Left ventricle myocardium inferior (tissue), 1 donor: Measurements from ENCODE around the gene MED14. TPM values are rescaled to one million over a fixed set of nuclear protein-coding genes. Genes with fewer than 3 reads are reported as not detected.
A peak's percentile ranks its signal among the peaks of the same experiment; 100 is the strongest.

ENCODE experiments used
- DNase-seq: peaks from one replicate; pipeline ENCODE4 v3.0.0-alpha.2; 2020
- H3K27ac ChIP-seq: fragments of 200-600 bp; replicated peaks from 2 replicates; pipeline ENCODE4 v1.8.0; 2021
- H3K27me3 ChIP-seq: fragments of 200-600 bp; 2 replicates; pipeline ENCODE4 v1.8.0; 2021; ENCODE audit warnings: low read depth
- H3K36me3 ChIP-seq: fragments of 200-600 bp; 2 replicates; pipeline ENCODE4 v1.8.0; 2021
- H3K4me1 ChIP-seq: fragments of 200-600 bp; 2 replicates; pipeline ENCODE4 v1.8.0; 2021
- H3K4me3 ChIP-seq: fragments of 200-600 bp; 2 replicates; pipeline ENCODE4 v1.8.0; 2021; ENCODE audit warnings: mild to moderate bottlenecking, moderate library complexity
- H3K9me3 ChIP-seq: fragments of 200-600 bp; replicated peaks from 2 replicates; pipeline ENCODE4 v1.8.0; 2021
- intact Hi-C: fragments of 100-400 bp; cut with micrococcal nuclease; formaldehyde crosslinking; loops from one replicate; pipeline ENCODE4 v1.11.0; 2022
- total RNA-seq: library from RNA; stranded (reverse); fragmentation: NEBNext Ultra II Directional; extraction: Animal tissue kit (Norgen Biotek cat#: 25700); gene quantifications from one replicate; pipeline ENCODE4 v1.2.1, GENCODE V29; 2021
- TF ChIP-seq, protein P1 (sequence below): fragments of 200-600 bp; IDR thresholded peaks from 2 replicates; pipeline ENCODE4 v1.8.0; 2021; ENCODE audit warnings: antibody characterized with exemption, mild to moderate bottlenecking, borderline replicate concordance
- donor health status: DM: no; HTN: yes; CAD: no; lungs with severe emphysema.

The MED14 gene
- total RNA-seq, 1 donor from 2014 or later, result 30.7 TPM

- H3K27ac ChIP-seq, result no peak overlapping the region
- intact Hi-C loops, result no loop called here
- H3K36me3 ChIP-seq, result peaks cover 27% of the 10 kb centered on the region
- no peaks in the 10 kb centered on the region for H3K9me3 ChIP-seq
- peaks cover 8% of the 10 kb centered on the region for H3K4me1 ChIP-seq
- no peaks in the 10 kb centered on the region for H3K27me3 ChIP-seq
- TF ChIP-seq, protein P1, sequence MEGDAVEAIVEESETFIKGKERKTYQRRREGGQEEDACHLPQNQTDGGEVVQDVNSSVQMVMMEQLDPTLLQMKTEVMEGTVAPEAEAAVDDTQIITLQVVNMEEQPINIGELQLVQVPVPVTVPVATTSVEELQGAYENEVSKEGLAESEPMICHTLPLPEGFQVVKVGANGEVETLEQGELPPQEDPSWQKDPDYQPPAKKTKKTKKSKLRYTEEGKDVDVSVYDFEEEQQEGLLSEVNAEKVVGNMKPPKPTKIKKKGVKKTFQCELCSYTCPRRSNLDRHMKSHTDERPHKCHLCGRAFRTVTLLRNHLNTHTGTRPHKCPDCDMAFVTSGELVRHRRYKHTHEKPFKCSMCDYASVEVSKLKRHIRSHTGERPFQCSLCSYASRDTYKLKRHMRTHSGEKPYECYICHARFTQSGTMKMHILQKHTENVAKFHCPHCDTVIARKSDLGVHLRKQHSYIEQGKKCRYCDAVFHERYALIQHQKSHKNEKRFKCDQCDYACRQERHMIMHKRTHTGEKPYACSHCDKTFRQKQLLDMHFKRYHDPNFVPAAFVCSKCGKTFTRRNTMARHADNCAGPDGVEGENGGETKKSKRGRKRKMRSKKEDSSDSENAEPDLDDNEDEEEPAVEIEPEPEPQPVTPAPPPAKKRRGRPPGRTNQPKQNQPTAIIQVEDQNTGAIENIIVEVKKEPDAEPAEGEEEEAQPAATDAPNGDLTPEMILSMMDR, result no peak
- no peak for DNase-seq
- no peak overlapping the region for H3K4me3 ChIP-seq
These were observed 49.9 kb downstream of the MED14 start for GRCh38 chrX:40685362-40685918.

GRCh38 chrX:40684092-40684491 lies 51.2 kb downstream of the MED14 start:
- H3K4me3 ChIP-seq, result no peak overlapping the region
- intact Hi-C loops, result no loop called here

GRCh38 chrX:40683245-40683644 lies 52.1 kb downstream of the MED14 start:
- intact Hi-C loops, result no loop called here
- H3K36me3 ChIP-seq, result peaks cover 40% of the 10 kb centered on the region
- H3K9me3 ChIP-seq, result no peaks in the 10 kb centered on the region
- peaks cover 3% of the 10 kb centered on the region for H3K4me1 ChIP-seq
- TF ChIP-seq, protein P1, result no peak
- H3K4me3 ChIP-seq, result no peak overlapping the region
- H3K27me3 ChIP-seq, result no peaks in the 10 kb centered on the region
- DNase-seq, result no peak
- H3K27ac ChIP-seq, result no peak overlapping the region

More at GRCh38 chrX:40684092-40684491, 51.2 kb downstream of the MED14 start:
- TF ChIP-seq, protein P1, result no peak
- H3K36me3 ChIP-seq, result peaks cover 41% of the 10 kb centered on the region
- peaks cover 3% of the 10 kb centered on the region for H3K4me1 ChIP-seq
- no peak overlapping the region for H3K27ac ChIP-seq
- no peak for DNase-seq
- no peaks in the 10 kb centered on the region for H3K27me3 ChIP-seq
- H3K9me3 ChIP-seq, result no peaks in the 10 kb centered on the region

DNA sequence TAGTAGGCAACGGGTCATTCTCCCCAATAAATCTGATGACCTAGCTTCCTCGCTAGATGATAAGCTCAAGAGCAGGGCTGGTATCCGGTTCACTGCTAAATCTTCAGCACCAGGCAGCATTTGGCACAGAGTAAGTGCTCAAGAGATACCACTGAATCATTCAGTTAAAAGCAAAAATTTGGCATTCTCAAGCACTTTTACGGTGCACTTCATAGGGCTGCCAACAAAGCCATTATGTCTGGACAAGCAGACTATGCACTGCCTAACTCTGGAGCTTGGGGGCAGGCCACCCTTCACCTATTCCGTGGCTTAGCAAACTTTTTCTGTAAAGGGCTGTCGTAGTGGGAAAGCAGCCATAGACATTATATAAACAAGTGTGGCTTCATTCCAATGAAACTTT lies 64.2 kb downstream of the MED14 start:
- DNase-seq, result no peak
- Histone ChIP-seq H3K27ac (peak overlapping the region; percentile 27), H3K36me3 (peaks cover 37% of the 10 kb centered on the region), H3K4me1 (peaks cover 10% of the 10 kb centered on the region), H3K9me3 (no peaks in the 10 kb centered on the region), H3K27me3 (no peaks in the 10 kb centered on the region), H3K4me3 (no peak overlapping the region)
- intact Hi-C loops, result no loop called here
- TF ChIP-seq, protein P1, result no peak

GRCh38 chrX:40663880-40664630 lies 71.3 kb downstream of the MED14 start:
- H3K27ac ChIP-seq, result no peak overlapping the region
- no peaks in the 10 kb centered on the region for H3K4me1 ChIP-seq
- intact Hi-C loops, result no loop called here
- H3K4me3 ChIP-seq, result no peak overlapping the region
- no peaks in the 10 kb centered on the region for H3K9me3 ChIP-seq
- TF ChIP-seq, protein P1, result peak; percentile 52
- H3K27me3 ChIP-seq, result no peaks in the 10 kb centered on the region
- no peak for DNase-seq
- peaks cover 50% of the 10 kb centered on the region for H3K36me3 ChIP-seq
